Stimulated activated effector memory CD8-positive, alpha-beta T cell treated with anti-CD3 and anti-CD28 coated beads, Interleukin-12 subunit alpha, Interleukin-12 subunit beta, amount 100 ng/mL, for 72 hours (primary cell): ENCODE data around the gene SPOCK1.

Source experiments
- ATAC-seq: fragments of 150-1000 bp; cut with Tn5 transposase; 2 replicates; pipeline ENCODE4 v1.10.0; 2021
- DNase-seq, 2 donors: peaks; one replicate each; pipeline ENCODE4 v3.0.0; 2021 to 2022; ENCODE audit warnings: low spot score in 2 of 2
- H3K27ac Mint-ChIP-seq: one replicate; pipeline ENCODE4 v1.8.0; 2022; ENCODE audit warnings: mild to moderate bottlenecking, mixed read lengths
- H3K36me3 Mint-ChIP-seq: one replicate; pipeline ENCODE4 v1.8.0; 2022; ENCODE audit warnings: mild to moderate bottlenecking, mixed read lengths
- H3K4me1 Mint-ChIP-seq: one replicate; pipeline ENCODE4 v1.8.0; 2022; ENCODE audit warnings: mixed read lengths
- H3K4me3 Mint-ChIP-seq: one replicate; pipeline ENCODE4 v1.8.0; 2022; ENCODE audit warnings: mild to moderate bottlenecking, mixed read lengths
- H3K9me3 Mint-ChIP-seq: one replicate; pipeline ENCODE4 v1.8.0; 2022; ENCODE audit warnings: mixed read lengths

Gene SPOCK1

DNA sequence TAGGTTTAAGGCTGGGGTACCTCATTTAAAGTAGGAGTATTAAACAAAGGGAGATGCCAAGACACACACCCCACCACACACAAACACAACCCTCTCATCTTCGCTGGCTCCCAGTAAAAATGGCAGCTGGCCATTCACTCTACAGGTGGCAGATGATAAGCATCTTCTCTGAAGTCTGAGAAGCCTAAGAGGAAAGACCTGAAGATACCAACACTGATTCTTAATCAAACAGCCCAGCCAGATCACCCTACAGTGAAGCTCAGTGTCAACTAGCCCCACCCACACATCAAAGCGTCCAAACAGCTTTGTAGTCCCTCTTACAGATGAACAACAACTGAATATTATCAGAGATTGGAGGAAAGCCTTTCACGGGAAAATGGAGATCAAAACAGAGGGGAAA is 59.5 kb downstream of the SPOCK1 start:
- H3K36me3 Mint-ChIP-seq, result no peaks in the 10 kb centered on the region
- no peak overlapping the region for H3K27ac Mint-ChIP-seq
- H3K9me3 Mint-ChIP-seq, result no peaks in the 10 kb centered on the region
- H3K4me3 Mint-ChIP-seq, result no peak overlapping the region
- no peaks in the 10 kb centered on the region for H3K4me1 Mint-ChIP-seq
- no peak for DNase-seq
- ATAC-seq, result no peak

DNA sequence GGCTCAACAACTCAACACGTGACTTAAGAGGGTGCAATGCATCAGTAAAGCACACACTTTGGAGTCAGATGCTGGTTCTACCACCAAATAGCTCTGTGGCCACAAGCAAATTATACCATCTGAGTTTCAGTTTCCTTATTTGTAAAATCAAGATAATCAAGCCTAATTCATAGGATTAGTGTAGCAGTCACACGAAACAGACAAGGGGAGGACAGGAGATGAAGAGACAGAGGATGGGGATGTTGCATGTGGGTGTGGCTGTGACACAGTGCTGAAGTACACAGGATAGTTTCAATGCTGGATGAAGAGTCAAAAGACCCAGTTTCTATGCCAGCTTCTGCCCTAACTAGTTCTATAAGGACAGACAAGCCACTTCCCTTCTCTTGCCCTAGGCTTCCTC is 60.2 kb downstream of the SPOCK1 start:
- Mint-ChIP-seq H3K4me1 (no peaks in the 10 kb centered on the region), H3K36me3 (no peaks in the 10 kb centered on the region), H3K27ac (no peak overlapping the region), H3K9me3 (no peaks in the 10 kb centered on the region), H3K4me3 (no peak overlapping the region)
- DNase-seq (no peak), ATAC-seq (no peak)

DNA sequence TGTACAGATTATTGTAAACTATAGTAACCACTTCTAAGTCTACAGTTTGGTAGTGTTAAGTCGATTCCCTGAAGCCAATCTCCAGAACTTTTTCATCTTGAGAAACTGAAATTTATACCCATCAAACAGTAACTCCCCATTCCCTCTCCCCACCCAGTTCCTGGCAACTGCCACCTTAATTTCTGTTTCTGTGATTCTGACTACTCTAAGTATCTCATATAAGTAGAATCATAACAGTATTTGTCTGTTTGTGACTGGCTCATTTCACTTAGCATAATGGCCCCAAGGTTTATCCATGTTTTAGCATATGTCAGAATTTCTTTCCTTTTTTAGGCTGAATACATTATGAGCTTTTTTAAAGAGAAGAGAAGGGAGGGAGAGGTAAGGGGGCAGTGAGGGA is 61.4 kb downstream of the SPOCK1 start:
- Mint-ChIP-seq H3K4me1 (no peaks in the 10 kb centered on the region), H3K27ac (no peak overlapping the region), H3K4me3 (no peak overlapping the region), H3K36me3 (no peaks in the 10 kb centered on the region), H3K9me3 (no peaks in the 10 kb centered on the region)
- ATAC-seq, result no peak
- DNase-seq, result no peak

DNA sequence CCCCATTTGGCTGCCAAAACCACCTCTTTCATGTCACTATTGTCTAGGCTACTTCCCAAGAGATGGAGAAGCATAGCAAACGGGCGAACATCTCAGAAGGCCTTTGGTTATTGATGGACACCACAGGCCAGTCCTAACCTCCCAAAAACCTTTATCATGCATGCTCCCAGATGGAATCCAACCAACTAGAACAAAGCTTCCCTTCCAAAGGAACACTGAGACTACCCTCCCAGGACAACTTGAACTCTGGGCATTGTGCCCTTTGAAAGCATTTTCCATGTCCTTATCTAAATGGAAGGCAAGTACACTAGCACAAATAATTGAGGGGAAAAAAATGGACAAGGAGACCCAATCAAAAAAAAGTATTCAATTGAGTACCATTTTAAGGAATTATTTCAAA is 65.6 kb downstream of the SPOCK1 start:
- DNase-seq (no peak), ATAC-seq (no peak)
- no peaks in the 10 kb centered on the region for H3K36me3 Mint-ChIP-seq
- H3K9me3 Mint-ChIP-seq, result no peaks in the 10 kb centered on the region
- H3K27ac Mint-ChIP-seq, result no peak overlapping the region
- H3K4me1 Mint-ChIP-seq, result no peaks in the 10 kb centered on the region
- H3K4me3 Mint-ChIP-seq, result no peak overlapping the region

DNA sequence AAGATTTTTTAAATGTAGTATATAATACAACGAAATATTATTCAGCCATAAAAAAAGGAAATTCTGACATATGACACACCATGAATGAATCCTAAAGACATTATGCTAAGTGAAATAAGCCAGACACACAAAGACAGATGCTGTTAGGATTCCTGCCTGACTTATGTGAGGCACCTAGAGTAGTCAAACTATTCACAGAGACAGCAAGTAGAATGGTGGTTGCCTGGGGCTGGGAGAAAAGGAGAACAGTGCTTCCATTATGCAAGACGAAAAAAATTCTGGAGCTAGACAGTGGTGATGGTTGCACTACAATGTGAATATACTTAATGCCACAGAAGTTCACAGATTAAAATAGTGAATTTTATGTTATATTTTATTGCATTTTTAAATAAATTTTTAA is 66.8 kb downstream of the SPOCK1 start:
- DNase-seq (no peak), ATAC-seq (no peak)
- Mint-ChIP-seq H3K36me3 (no peaks in the 10 kb centered on the region), H3K4me1 (no peaks in the 10 kb centered on the region), H3K9me3 (no peaks in the 10 kb centered on the region), H3K4me3 (no peak overlapping the region), H3K27ac (no peak overlapping the region)

DNA sequence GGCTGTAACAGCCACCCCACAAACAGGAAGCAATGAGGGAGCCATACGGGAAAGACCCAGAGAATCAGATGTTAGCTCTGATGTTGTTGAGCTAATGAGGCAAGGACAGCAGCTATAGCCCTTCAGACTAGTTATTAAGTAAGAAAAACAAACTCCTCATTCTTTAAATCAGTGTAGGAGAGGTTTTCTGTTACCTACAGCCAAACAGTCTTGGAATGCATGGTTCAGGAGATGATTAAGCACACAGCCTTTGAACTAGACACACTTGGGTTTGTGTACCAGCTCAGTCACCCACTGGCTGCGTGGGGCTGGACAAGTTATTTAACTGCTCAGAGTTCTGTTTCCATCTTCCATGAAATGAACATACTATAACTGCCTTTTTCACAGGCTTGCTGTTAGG is 68.1 kb downstream of the SPOCK1 start:
- H3K4me3 Mint-ChIP-seq, result no peak overlapping the region
- no peaks in the 10 kb centered on the region for H3K4me1 Mint-ChIP-seq
- H3K27ac Mint-ChIP-seq, result no peak overlapping the region
- no peaks in the 10 kb centered on the region for H3K36me3 Mint-ChIP-seq
- ATAC-seq (no peak), DNase-seq (no peak)
- H3K9me3 Mint-ChIP-seq, result no peaks in the 10 kb centered on the region

DNA sequence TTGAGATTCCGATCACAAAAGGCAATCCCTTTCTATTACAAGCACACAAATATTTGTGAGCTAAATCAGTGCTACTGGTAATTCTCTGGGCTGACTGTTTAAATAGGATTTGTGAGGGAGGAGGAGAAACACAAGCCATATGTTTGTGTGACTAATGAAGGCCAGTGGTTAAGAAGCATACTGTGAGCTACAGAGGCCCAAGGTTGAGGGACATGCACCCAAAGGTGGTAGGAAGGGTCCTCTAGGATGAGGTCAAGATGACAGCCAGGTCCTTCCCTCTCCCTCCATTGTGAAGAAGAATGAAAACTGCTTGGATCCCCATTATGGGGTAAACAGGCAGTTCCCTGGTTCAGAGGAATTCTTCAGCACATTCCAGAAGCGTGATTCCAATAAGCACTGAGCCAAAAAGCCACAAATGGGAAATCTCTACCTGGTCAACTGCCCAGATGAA is 83.9 kb downstream of the SPOCK1 start:
- no peak for DNase-seq
- H3K27ac Mint-ChIP-seq, result no peak overlapping the region
- ATAC-seq, result no peak
- no peaks in the 10 kb centered on the region for H3K4me1 Mint-ChIP-seq
- no peak overlapping the region for H3K4me3 Mint-ChIP-seq
- no peaks in the 10 kb centered on the region for H3K36me3 Mint-ChIP-seq
- H3K9me3 Mint-ChIP-seq, result peaks cover 8% of the 10 kb centered on the region

DNA sequence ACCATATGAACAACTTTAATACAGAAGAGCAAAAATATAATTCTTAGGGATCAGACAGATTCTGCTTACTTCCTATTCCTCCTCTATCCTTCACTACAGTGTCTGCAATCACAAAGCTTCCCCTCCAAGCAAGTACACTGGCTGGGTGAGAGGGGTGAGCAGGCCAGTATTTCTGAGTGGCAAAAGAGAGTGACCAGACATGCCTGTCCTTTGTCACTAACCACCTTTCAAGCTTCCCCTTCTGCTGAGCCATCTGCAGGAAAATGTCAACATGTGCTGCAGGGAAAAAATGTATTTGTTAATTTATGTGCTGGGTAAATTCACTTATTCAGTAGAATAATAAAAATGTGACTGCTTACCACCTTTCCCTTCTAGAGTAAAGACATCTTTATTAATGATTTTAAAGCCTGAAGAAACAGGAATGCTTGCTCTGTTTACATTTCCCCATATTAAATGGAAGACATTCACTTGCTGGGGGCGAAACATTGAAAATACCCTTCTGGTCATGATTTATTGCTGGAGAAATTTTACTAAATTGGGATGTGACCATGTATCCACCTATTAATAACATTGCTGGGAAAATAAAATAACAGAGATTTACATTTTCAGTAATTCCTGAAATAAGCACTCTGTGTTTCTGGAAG is 84.9 kb downstream of the SPOCK1 start:
- Mint-ChIP-seq H3K27ac (no peak overlapping the region), H3K36me3 (no peaks in the 10 kb centered on the region), H3K4me3 (no peak overlapping the region), H3K9me3 (peaks cover 8% of the 10 kb centered on the region), H3K4me1 (no peaks in the 10 kb centered on the region)
- ATAC-seq (no peak), DNase-seq (no peak)

DNA sequence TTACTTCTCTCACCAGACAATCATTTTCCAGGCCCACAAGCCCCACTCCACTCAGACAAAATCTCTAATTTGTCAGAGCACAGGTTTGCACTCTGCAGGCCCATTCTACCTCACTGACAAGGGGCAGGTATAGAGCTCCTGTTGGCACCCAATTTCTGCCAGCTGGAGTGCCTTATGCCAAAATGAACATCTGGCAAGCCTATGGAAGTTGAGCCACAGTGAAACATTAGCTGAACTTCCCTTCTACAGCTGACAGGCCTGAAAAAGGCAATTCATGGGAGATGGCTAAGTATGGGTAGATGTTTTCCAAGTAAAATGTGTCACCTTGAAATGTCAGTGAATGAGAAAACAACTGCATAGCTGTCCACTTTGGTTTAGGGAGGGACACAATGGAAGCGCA is 87.0 kb downstream of the SPOCK1 start:
- peaks cover 8% of the 10 kb centered on the region for H3K9me3 Mint-ChIP-seq
- ATAC-seq, result no peak
- no peaks in the 10 kb centered on the region for H3K4me1 Mint-ChIP-seq
- H3K27ac Mint-ChIP-seq, result no peak overlapping the region
- H3K36me3 Mint-ChIP-seq, result no peaks in the 10 kb centered on the region
- no peak for DNase-seq
- no peak overlapping the region for H3K4me3 Mint-ChIP-seq

DNA sequence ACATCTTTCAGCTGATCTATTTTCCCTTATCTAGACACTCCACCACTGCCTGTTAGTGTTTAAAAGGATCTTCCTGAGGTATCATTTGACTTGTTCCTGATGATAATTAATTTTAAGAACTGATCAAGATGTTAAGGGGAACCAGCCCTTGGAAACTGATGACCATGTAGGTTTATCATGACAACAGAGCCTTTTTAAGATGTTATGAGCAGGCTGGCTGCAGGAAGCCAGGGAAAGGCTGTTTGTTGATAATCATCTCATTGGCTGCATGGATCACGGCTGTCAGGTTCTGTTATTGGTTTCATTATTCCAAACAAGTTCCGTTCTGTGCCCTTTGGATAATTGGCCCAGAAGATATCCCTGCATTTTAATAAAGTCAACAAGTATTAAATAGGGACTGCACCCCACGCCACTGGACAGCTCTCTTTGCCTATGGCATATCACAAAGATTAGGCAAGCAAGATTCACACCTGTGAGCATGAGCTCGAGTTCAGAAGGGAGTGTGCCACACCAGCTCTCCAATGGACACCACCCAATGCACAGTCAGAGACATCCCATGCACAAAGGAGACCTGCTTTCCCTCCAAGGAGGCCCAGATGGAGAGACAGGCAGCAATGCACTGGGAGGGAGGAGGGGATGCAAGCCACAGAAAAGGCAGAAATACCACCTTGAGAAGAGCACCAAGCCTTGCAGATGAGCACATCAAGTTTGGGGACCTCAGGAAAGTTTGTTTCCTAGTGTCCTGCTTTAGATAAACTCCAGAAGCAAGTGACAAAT is 88.7 kb downstream of the SPOCK1 start:
- no peak overlapping the region for H3K4me3 Mint-ChIP-seq
- ATAC-seq, result no peak
- no peaks in the 10 kb centered on the region for H3K36me3 Mint-ChIP-seq
- peaks cover 4% of the 10 kb centered on the region for H3K9me3 Mint-ChIP-seq
- H3K4me1 Mint-ChIP-seq, result no peaks in the 10 kb centered on the region
- no peak overlapping the region for H3K27ac Mint-ChIP-seq
- no peak for DNase-seq

DNA sequence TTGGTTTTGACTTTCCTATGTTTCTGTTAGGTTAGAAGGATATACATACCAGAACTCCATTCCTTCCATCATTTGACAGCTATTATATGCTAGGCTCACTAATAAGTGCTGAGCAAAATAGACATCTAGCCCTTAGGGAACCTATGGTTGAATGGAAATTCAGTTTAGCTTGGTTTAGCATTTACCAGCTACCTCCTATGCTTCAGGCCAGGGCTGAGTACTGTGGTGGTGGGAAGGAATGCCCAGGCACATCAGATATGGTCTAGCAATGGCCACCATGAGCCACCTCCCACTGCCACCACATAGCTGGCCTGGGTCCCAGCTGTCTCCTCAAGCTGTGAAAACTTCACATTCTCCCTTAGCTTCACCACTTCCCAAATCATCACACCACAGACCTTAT is 89.4 kb downstream of the SPOCK1 start:
- DNase-seq, result no peak
- Mint-ChIP-seq H3K27ac (no peak overlapping the region), H3K36me3 (no peaks in the 10 kb centered on the region), H3K4me3 (no peak overlapping the region), H3K9me3 (no peaks in the 10 kb centered on the region), H3K4me1 (no peaks in the 10 kb centered on the region)
- no peak for ATAC-seq

DNA sequence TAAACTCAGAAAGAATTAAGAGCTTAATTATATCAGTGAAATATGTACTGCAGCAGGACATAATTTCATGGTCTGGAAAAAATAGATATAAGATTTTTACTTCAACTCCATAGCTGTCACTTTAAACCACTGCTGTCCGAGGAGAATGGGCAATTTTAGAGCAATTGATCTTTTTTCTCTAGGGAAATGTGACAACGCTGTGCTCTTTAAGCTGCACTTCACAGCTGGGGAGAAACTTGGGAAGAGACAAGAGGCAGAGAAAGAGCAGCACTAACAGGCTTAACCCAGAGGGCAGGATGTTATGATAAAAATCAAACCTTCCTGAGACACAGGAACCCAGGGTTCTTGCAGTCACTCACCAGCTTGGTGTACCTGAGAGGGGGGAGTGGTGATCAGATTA is 92.0 kb downstream of the SPOCK1 start:
- Mint-ChIP-seq H3K9me3 (no peaks in the 10 kb centered on the region), H3K4me1 (no peaks in the 10 kb centered on the region), H3K27ac (no peak overlapping the region), H3K4me3 (no peak overlapping the region), H3K36me3 (no peaks in the 10 kb centered on the region)
- DNase-seq, result no peak
- ATAC-seq, result no peak

DNA sequence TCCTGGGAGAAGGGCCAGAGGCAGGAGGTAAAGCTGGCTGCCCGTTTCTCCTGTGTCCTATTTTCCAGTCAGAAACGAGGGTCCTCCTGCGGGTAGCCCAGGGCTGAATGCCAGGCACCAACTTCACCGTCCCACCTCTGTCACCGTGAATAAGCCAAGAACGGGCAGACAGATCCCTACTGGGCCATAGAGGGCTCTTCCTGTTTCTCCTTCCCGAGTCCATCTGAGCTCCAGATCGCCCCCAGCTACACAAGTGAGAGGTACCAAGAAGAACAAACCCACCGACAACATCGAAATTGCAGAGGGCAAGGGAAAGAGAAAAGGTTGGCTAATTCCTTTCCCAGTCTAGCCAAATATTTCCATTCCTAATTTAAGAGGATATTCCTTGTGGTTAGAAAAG is 93.7 kb downstream of the SPOCK1 start:
- no peak for ATAC-seq
- H3K4me3 Mint-ChIP-seq, result no peak overlapping the region
- no peaks in the 10 kb centered on the region for H3K4me1 Mint-ChIP-seq
- no peak for DNase-seq
- no peaks in the 10 kb centered on the region for H3K36me3 Mint-ChIP-seq
- H3K27ac Mint-ChIP-seq, result no peak overlapping the region
- no peaks in the 10 kb centered on the region for H3K9me3 Mint-ChIP-seq

DNA sequence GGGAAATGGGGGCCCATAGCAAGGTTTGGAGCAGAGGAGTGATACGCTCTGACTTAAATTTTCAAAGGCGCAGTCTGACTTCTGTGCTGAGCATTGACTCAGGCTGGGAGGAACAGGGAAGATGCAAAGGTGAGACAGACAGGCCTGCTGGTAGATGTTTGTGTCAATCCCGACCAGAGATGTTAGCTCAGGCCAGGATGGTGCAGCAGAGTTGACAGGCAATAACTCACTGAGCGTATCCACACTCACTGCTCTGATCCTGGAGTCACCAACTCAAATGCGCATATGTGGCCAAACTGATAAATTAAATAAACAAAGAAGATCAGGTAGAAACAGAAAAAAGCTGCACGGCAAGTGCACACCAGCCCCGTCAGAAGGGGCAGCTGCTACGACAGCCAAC is 95.3 kb downstream of the SPOCK1 start:
- H3K4me3 Mint-ChIP-seq, result no peak overlapping the region
- no peaks in the 10 kb centered on the region for H3K36me3 Mint-ChIP-seq
- H3K9me3 Mint-ChIP-seq, result no peaks in the 10 kb centered on the region
- ATAC-seq (no peak), DNase-seq (no peak)
- no peak overlapping the region for H3K27ac Mint-ChIP-seq
- no peaks in the 10 kb centered on the region for H3K4me1 Mint-ChIP-seq

DNA sequence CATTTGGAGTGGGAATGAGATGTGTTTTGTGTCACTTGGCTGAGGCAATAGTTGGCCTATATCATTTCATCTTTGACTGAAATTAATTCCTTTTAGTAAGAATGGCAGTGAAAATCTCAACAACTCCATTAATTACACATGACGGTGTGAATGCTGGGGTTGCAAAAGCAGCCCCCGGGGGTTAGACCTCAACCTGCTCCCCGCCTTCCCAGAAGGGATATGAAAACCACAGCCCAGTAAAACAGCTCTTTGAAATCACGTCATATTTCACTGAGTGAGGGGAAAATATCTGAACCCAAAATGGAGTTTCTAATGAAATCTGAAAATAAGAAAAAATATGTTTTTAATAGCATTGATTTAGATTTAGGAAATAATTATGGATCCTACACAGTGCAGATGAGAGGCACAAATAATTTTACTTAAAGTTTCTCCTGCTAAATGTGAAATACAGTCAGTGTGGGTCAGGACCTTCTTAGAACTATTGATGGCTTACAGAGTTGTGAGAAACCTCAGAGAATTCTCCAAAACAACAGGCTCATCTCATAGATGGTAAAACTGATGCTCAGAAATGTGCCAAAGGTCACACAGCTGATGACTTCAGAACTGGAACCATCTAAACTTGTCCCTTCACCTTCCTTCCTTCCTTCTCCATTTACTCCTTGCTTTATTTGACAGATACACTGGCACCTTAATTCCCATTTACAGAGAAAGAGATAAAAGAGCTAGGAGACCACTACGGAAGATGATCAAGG is 96.5 kb downstream of the SPOCK1 start:
- H3K4me3 Mint-ChIP-seq, result no peak overlapping the region
- H3K4me1 Mint-ChIP-seq, result no peaks in the 10 kb centered on the region
- ATAC-seq (no peak), DNase-seq (no peak)
- no peaks in the 10 kb centered on the region for H3K36me3 Mint-ChIP-seq
- H3K27ac Mint-ChIP-seq, result no peak overlapping the region
- H3K9me3 Mint-ChIP-seq, result no peaks in the 10 kb centered on the region

DNA sequence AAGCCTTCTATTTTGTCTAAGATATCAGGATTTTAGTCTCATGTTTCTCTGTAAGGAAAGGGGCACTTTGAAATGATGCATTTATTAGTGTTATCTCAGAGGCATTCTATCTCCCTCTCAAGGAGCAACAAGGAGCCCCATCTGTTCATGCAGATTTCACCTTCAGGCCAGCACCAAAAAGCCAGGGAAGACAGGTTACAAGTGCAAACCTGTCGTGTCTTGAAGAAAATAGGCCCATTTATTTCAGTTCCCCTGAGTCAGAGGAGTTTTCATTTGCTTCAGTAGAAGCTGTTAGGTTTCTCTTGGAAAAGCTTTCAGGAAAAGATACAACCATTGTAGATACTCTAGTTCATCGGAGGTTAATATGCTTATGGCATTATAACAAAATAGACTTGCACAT is 97.2 kb downstream of the SPOCK1 start:
- no peak overlapping the region for H3K4me3 Mint-ChIP-seq
- no peak overlapping the region for H3K27ac Mint-ChIP-seq
- ATAC-seq (no peak), DNase-seq (no peak)
- no peaks in the 10 kb centered on the region for H3K4me1 Mint-ChIP-seq
- H3K36me3 Mint-ChIP-seq, result no peaks in the 10 kb centered on the region
- H3K9me3 Mint-ChIP-seq, result no peaks in the 10 kb centered on the region
